ENCODE measurements around the gene PAK3.

PAK3 gene

GRCh38 chrX:111095974-111096895 is at the start of gene PAK3:
PAK3 (plus strand) TSS chrX:111096191; CDS start chrX:111123104, 26,913 bp downstream.
- DNase-seq (ENCODE audit: low read depth in 3 of 3), result no peak

- no peak for DNase-seq (ENCODE audit: low read depth in 3 of 3)
Measured at GRCh38 chrX:111047575-111047974, 48.4 kb upstream of the PAK3 start.

GRCh38 chrX:111052478-111052877 is 43.5 kb upstream of the PAK3 start:
- DNase-seq (ENCODE audit: low read depth in 3 of 3), result no peak

- DNase-seq (ENCODE audit: low read depth in 3 of 3), result no peak
Measured at GRCh38 chrX:111071542-111072277, 24.3 kb upstream of the PAK3 start.

GRCh38 chrX:111083081-111083480 is 12.9 kb upstream of the PAK3 start:
- DNase-seq (ENCODE audit: low read depth in 3 of 3), result no peak

- no peak for DNase-seq (ENCODE audit: low read depth in 3 of 3)
Measured at GRCh38 chrX:111086591-111087006, 9.4 kb upstream of the PAK3 start.

GRCh38 chrX:111088628-111089027 is 7.4 kb upstream of the PAK3 start:
- no peak for DNase-seq (ENCODE audit: low read depth in 3 of 3)

- no peak for DNase-seq (ENCODE audit: low read depth in 3 of 3)
Measured at GRCh38 chrX:111090458-111090857, 5.5 kb upstream of the PAK3 start.

- peak in 2 of 3 experiments; percentile 28 to 40 for DNase-seq (ENCODE audit: low read depth in 3 of 3)
Measured at GRCh38 chrX:111098874-111099273, 2.9 kb downstream of the PAK3 start.

- no peak for DNase-seq (ENCODE audit: low read depth in 3 of 3)
Measured at GRCh38 chrX:111100191-111100590, 4.2 kb downstream of the PAK3 start.

GRCh38 chrX:111101580-111101979 is 5.6 kb downstream of the PAK3 start:
- DNase-seq (ENCODE audit: low read depth in 3 of 3), result no peak

GRCh38 chrX:111102636-111103035 is 6.6 kb downstream of the PAK3 start:
- DNase-seq (ENCODE audit: low read depth in 3 of 3), result no peak

GRCh38 chrX:111103246-111103645 is 7.3 kb downstream of the PAK3 start:
- no peak for DNase-seq (ENCODE audit: low read depth in 3 of 3)

GRCh38 chrX:111110098-111110775 is 14.2 kb downstream of the PAK3 start:
- no peak for DNase-seq (ENCODE audit: low read depth in 3 of 3)

GRCh38 chrX:111114806-111115205 is 18.8 kb downstream of the PAK3 start:
- no peak for DNase-seq (ENCODE audit: low read depth in 3 of 3)

- DNase-seq (ENCODE audit: low read depth in 3 of 3), result no peak
Measured at GRCh38 chrX:111116666-111117065, 20.7 kb downstream of the PAK3 start.

GRCh38 chrX:111119341-111119740 is 23.4 kb downstream of the PAK3 start:
- DNase-seq (ENCODE audit: low read depth in 3 of 3), result no peak

- no peak for DNase-seq (ENCODE audit: low read depth in 3 of 3)
Measured at GRCh38 chrX:111123125-111123524, 27.1 kb downstream of the PAK3 start.

GRCh38 chrX:111123606-111124179 is 27.7 kb downstream of the PAK3 start:
- no peak for DNase-seq (ENCODE audit: low read depth in 3 of 3)

- DNase-seq (ENCODE audit: low read depth in 3 of 3), result no peak
Measured at GRCh38 chrX:111124418-111124817, 28.4 kb downstream of the PAK3 start.

- DNase-seq (ENCODE audit: low read depth in 3 of 3), result no peak
Measured at GRCh38 chrX:111127038-111127437, 31.0 kb downstream of the PAK3 start.

GRCh38 chrX:111129921-111130320 is 33.9 kb downstream of the PAK3 start:
- DNase-seq (ENCODE audit: low read depth in 3 of 3), result no peak

Data from stimulated activated CD4-positive, alpha-beta T cell treated with anti-CD3 and anti-CD28 coated beads, TNF-alpha, amount 100 ng/mL, for 4 hours (primary cell).